Measurements from ENCODE around the gene SF3B1. TPM values are rescaled to one million over a fixed set of nuclear protein-coding genes. Genes with fewer than 3 reads are reported as not detected.

Gene SF3B1
- total and polyA plus RNA-seq, 2 of the 13 experiments (the other 11 are each of a cell fraction or from before 2014, with no cell fraction given): 387 to 750 TPM

DNA sequence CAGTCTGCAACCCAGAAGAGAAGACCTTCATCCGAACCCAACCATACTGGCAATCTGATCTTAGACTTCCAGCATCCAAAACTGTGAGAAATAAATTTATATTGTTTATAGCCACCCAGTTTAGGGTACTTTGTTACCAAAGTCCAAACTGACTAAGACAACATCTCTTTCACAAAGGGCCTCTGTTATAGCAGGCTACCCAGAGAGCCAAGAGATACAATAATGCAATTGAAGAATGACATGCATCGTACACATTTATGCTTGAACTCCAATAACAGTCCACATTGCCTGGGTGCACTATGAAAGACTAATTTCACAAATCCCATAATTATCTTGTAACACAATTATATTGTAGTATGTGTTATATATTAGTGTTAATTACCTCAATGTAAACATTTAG is 85.1 kb downstream of the SF3B1 start (continued):
- TF ChIP-seq DBP (CRISPR knock-in tag; IDR thresholded peaks at IDR 0.05; ENCODE audit: not compliant biosample characterization) (no peak), FOXA1 (IDR thresholded peaks at IDR 0.05) (no peak), FOXA1 (CRISPR knock-in tag; IDR thresholded peaks at IDR 0.05) (no peak)

DNA sequence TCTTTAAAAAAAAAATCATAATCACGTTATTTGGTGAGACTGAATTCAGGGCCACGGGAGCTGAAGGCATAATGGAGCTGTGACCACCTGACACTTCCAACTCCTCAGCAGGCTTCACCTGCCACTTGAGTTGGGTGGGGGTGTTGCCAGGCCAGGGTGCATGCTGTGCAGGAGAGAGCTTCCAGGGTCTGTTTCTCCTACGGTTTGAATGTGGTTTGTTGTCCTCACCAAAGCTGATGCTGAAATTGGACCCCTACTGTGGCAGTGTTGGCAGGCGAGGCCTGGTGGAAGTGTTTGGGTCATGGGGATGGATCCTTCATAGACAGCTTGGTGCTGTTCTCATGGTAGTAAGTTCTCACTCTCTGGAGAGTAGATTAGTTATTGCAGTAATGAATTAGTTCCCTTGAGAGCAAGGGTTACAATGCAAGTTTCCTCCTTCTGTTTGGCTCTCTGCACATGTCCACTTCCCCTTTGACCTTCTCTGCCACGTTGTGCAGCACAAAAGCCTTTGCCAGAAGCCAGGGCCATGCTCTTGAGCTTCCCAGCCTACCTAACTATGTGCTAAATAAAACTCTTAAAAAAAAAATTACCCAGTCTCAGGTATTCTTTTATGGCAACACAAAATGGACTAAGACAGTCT is 86.0 kb downstream of the SF3B1 start:
- Histone ChIP-seq H3K27me3 (ENCODE audit: control insufficient read depth in 1 of 2, insufficient read depth in 2 of 2, low read length in 2 of 2) (peaks cover 2 to 22% of the 10 kb centered on the region in 2 experiments; a peak in 2 of 5 replicates), H4K20me1 (ENCODE audit: insufficient read depth, low read length) (no peaks in the 10 kb centered on the region), H3K9ac (ENCODE audit: insufficient read depth, low read depth, low read length) (no peak overlapping the region), H3K4me3 (replicated peaks in 1 of 3; ENCODE audit: insufficient read depth in 1 of 3, low read depth in 2 of 3, low read length in 3 of 3) (no peak overlapping the region), H3K4me1 (ENCODE audit: insufficient read depth, low read length) (no peaks in the 10 kb centered on the region), H3K9me3 (ENCODE audit: low read length) (no peaks in the 10 kb centered on the region), H3K79me2 (ENCODE audit: insufficient read depth, low read length) (no peaks in the 10 kb centered on the region), H2AFZ (ENCODE audit: low read length) (no peak overlapping the region), H3K36me3 (replicated peaks in 1 of 2; ENCODE audit: control insufficient read depth in 1 of 2, insufficient read depth in 2 of 2, low read length in 2 of 2) (no peaks in the 10 kb centered on the region), H3K4me2 (ENCODE audit: low read depth, low read length) (no peak overlapping the region), H3K27ac (ENCODE audit: extremely low read length, insufficient read depth, low read length) (no peak overlapping the region)
- DNase-seq (ENCODE audit: low spot score) (no peak), ATAC-seq (no peak), FAIRE-seq (no peak)
- TF ChIP-seq, protein P1, sequence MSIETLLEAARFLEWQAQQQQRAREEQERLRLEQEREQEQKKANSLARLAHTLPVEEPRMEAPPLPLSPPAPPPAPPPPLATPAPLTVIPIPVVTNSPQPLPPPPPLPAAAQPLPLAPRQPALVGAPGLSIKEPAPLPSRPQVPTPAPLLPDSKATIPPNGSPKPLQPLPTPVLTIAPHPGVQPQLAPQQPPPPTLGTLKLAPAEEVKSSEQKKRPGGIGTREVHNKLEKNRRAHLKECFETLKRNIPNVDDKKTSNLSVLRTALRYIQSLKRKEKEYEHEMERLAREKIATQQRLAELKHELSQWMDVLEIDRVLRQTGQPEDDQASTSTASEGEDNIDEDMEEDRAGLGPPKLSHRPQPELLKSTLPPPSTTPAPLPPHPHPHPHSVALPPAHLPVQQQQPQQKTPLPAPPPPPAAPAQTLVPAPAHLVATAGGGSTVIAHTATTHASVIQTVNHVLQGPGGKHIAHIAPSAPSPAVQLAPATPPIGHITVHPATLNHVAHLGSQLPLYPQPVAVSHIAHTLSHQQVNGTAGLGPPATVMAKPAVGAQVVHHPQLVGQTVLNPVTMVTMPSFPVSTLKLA (IDR thresholded peaks at IDR 0.05): peak; percentile 35; the same call in 1 of the 2 replicates
- no peak for TF ChIP-seq TAF15 (IDR thresholded peaks at IDR 0.05; ENCODE audit: low read depth, low read length, poor library complexity, severe bottlenecking)
- no peak for TF ChIP-seq ZNF30 (CRISPR knock-in tag; IDR thresholded peaks at IDR 0.05)
- TF ChIP-seq BATF2 (CRISPR knock-in tag; IDR thresholded peaks at IDR 0.05): no peak
- TF ChIP-seq GLI4 (CRISPR knock-in tag; IDR thresholded peaks at IDR 0.05; ENCODE audit: borderline replicate concordance): no peak
- WGBS (ENCODE audit: low lambda C conversion rate): 30% methylated on average over 5 of the region's 5 CpGs
- no TSS peak for BruUV-seq (replicated peaks)
- CTCF ChIA-PET (ENCODE audit: low intra/inter-chr PET ratio, low total read pairs): no interaction called here
- POLR2A ChIA-PET: no interaction called here
- in situ Hi-C loops (cut with HindIII; ENCODE audit: extremely low pct_ligation_motif_present, low pct_unique_long_range_greater_than_20kb): no loop called here
- intact Hi-C loops (cut with micrococcal nuclease; ENCODE audit: unreplicated experiment): no loop called here
